Body of pancreas (tissue), 4 donors: ENCODE data around the gene SNX17.

Experiments used
- CTCF ChIP-seq, 7 experiments: fragments of 450-650 bp in 4 of 7; fragments of 200-600 bp in 3 of 7; sonication (generic) in 3 of 7; IDR thresholded peaks; one replicate each; pipeline ENCODE4 v1.5.1; 2016 to 2019; ENCODE audit warnings: antibody characterized with exemption in 7 of 7
- POLR2A ChIP-seq, 3 donors: fragments of 450-650 bp; IDR thresholded peaks; one replicate each; pipeline ENCODE4 v1.6.1; 2016; ENCODE audit warnings: antibody characterized with exemption in 3 of 3, mild to moderate bottlenecking in 2 of 3

GRCh38 chr2:27370816-27371620 is 602 bp downstream of the SNX17 start:
- TF ChIP-seq CTCF (IDR thresholded peaks at IDR 0.05) (no peak), POLR2A (IDR thresholded peaks at IDR 0.05) (no peak)
